ENCODE results near the gene ZNF107.
"Not testable (repeated sequence)": the region's sequence is repeated elsewhere in the genome, so short reads cannot be mapped to it uniquely, and the experiment has no call there.

The ZNF107 gene

GRCh38 chr7:64651203-64651602 is 14.7 kb upstream of the ZNF107 start:
- DNase-seq, result no peak

GRCh38 chr7:64651632-64652165 is 14.2 kb upstream of the ZNF107 start:
- no peak for DNase-seq

- no peak for DNase-seq
Observed at GRCh38 chr7:64653721-64654401, 12.1 kb upstream of the ZNF107 start.

- no peak for DNase-seq
Observed at GRCh38 chr7:64654796-64655548, 11.0 kb upstream of the ZNF107 start.

DNA sequence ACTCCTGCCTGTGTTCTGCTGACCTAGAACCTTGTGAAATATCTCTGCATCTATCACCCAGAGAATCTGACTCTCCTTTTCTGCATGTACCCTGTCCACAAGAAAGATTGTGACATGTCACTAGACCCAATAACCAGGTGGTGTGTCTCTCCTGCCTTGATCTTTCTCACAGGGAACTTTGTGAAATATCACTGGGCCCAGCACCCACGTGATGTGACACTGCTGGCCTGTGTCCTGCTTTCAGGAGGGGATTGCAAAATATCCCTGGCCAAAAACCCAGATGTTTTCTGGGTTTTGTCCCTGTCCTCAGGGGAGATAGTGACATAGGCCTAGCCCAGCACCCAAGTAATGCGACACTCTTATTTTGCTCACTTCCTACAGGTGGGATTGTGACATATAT is 10.1 kb upstream of the ZNF107 start:
- DNase-seq, result no peak

GRCh38 chr7:64656489-64656888 is 9.4 kb upstream of the ZNF107 start:
- DNase-seq, result no peak

DNA sequence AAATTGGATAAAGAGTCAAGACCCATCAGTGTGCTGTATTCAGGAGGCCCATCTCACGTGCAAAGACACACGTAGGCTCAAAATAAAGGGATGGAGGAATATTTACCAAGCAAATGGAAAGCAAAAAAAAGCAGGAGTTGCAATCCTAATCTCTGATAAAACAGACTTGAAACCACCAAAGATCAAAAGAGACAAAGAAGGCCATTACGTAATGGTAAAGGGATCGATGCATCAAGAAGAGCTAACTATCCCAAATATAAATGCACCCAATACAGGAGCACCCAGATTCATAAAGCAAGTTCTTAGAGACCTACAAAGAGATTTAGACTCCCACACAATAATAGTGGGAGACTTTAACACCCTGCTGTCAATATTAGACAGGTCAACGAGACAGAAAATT is 3.8 kb upstream of the ZNF107 start:
- not testable (repeated sequence) for DNase-seq

GRCh38 chr7:64666663-64667050 is 724 bp downstream of the ZNF107 start:
- DNase-seq, result no peak

GRCh38 chr7:64667311-64667710 is 1.4 kb downstream of the ZNF107 start:
- no peak for DNase-seq

GRCh38 chr7:64672414-64672813 is 6.5 kb downstream of the ZNF107 start:
- DNase-seq, result no peak

DNA sequence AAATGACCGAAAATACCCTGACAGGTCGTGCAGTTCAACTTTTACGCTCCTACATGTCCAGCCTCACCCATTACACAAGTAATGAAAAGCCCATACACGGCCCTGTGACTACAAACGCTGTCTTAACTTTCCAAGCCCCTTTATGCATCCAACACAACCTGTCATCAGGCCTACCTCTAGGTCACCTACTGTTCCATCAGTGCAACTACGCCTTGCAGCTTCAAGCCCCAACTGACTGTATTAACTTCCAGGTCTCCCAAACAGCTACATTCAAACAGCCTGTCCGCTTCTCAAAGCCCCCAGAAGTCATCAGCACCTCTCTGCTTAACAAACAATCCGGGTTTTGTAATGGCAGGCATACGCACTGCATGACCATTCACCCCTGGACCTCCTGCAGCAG is 19.2 kb downstream of the ZNF107 start:
- DNase-seq, result no peak

GRCh38 chr7:64685741-64686140 is 19.8 kb downstream of the ZNF107 start:
- DNase-seq, result no peak

- DNase-seq, result no peak
Observed at GRCh38 chr7:64686493-64687184, 20.7 kb downstream of the ZNF107 start.

DNA sequence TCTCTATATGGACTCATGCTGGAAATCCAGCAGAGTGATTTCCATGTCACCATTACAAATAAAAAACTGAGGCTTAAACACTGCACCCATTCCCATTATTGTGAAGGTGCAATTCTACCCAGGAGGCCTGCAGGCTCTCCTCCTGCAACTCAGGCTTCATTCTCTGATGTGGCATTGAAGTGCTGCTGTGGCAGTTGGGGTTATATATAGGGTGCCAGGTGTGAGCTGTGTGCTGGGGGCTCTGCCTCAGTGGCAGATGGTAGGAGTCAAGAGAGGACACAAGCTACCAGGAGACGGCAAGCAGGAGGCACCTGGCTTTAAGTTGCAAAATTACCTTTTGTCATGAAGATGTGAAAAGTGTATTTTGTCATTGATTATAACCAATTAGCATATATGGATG is 21.3 kb downstream of the ZNF107 start:
- DNase-seq, result no peak

- no peak for DNase-seq
Observed at GRCh38 chr7:64688988-64689387, 23.1 kb downstream of the ZNF107 start.

GRCh38 chr7:64691831-64692230 is 25.9 kb downstream of the ZNF107 start:
- DNase-seq, result no peak

DNA sequence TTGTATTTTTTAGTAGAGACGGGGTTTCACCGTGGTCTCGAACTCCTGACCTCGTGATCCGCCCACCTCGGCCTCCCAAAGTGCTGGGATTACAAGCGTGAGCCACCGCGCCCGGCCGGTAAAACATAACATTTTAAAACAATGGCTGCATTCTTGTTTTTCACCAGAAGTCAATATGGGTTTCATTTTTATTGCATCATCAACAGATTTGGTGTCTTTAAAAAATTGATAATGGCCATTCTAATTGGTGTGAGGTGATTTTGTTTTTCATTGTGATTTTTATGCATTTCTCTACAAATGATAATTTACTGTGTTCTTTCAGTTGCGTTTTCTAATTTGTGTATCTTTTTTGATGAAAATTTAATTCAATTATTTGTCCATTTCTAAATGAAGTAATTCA is 31.9 kb downstream of the ZNF107 start:
- not testable (repeated sequence) for DNase-seq

GRCh38 chr7:64706625-64707292 is 40.8 kb downstream of the ZNF107 start:
- DNase-seq, result no peak

GRCh38 chr7:64717896-64718295 is 52.0 kb downstream of the ZNF107 start:
- not testable (repeated sequence) for DNase-seq

DNA sequence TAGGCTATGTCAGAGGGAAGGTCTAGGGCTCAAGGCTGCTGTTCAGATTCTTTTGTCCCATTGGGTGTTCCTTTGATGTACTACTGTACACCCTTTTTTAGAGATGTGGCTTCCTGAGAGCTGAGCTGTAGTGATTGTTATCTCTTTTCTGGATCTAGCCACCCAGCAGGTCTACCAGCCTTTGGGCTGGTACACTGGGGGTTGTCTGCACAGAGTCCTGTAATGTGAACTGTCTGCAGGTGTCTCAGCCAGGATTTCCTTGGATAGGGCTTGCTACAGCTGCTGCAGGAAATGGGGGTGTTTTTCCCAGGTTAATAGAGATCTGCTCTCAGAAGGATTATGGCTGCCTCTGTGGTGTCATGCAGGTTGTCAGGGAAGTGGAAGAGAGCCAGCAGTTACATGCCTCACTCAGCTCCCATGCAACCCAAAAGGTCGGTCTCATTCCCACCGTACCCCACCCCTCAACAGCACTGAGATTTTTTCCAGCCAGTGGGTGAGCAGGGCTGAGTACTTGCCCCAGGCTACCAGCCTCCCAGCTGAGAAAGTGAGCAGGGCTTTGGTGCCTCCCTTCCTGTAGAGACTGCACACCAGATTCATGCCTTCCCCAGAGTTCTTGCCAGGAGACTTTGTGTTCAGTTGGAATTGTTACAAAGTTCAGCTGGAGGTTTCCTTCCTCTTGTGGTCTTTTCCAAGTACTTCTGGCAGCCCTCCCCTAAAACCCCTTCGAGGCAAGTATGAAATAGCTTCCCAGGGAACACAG is 63.3 kb downstream of the ZNF107 start:
- no peak for DNase-seq

DNA sequence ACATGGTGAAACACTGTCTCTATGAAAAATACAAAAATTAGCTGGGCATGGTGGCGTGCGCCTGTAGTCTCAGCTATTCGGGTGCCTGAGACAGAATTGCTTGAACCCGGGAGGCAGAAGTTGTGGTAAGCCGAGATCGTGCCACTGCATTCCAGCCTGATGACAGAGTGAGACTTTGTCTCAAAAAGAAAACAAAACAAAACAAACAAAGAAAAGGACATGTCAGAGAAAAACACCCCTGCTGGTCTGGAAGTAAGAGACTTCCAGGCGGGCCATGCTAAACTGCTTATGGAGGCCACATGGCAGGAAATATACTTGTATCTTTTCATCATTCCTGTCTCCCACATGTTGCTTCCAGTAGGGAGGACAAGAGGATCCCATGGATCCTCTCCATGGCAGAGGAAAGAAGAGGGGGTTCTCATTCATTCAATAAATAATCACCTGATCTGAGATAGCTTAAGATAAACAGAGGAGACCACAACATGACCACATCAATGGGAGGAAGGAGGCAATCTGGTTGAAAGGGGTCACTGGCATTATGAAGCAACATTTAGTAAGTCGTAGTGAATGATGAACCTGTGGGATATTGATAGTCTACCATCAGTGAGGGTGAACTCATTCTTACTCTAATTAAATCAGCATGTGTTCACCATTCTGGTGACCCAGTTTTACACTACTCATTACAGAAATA is 67.8 kb downstream of the ZNF107 start:
- DNase-seq, result no peak

DNA sequence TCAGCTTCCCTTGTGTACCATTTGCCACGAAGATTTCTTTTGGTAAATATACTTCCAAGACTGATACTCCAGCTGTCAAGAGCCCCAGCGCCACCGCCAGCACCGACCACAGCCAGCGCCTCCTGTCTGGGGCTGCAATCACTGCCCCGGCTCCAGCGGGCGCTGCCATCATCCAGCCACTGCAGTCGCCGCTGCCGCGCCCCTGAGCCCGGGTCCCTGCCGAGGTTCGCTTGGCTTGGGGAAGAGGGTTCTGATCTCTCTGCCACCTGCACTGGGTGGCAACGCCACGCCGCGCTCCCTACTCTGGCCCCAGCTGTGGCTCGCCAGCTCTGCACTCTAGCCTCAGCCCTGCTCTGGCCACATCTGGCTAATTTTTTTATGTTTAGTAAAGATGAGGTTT is 70.6 kb downstream of the ZNF107 start:
- no peak for DNase-seq
